ENCODE measurements around the gene POLR2I. TPM values are rescaled to one million over a fixed set of nuclear protein-coding genes. Genes with fewer than 3 reads are reported as not detected.
"Not testable (repeated sequence)": the region's sequence is repeated elsewhere in the genome, so short reads cannot be mapped to it uniquely, and the experiment has no call there.

Gene POLR2I
- total RNA-seq, 2 donors from 2014 or later = 41.6 to 94.0 TPM

GRCh38 chr19:36081385-36081784 is 33.3 kb downstream of the POLR2I start:
- no peaks in the 10 kb centered on the region for H3K36me3 ChIP-seq
- no peaks in the 10 kb centered on the region for H3K27me3 ChIP-seq
- no peak overlapping the region for H3K27ac ChIP-seq
- H3K9me3 ChIP-seq = no peaks in the 10 kb centered on the region
- TF ChIP-seq, protein P1, sequence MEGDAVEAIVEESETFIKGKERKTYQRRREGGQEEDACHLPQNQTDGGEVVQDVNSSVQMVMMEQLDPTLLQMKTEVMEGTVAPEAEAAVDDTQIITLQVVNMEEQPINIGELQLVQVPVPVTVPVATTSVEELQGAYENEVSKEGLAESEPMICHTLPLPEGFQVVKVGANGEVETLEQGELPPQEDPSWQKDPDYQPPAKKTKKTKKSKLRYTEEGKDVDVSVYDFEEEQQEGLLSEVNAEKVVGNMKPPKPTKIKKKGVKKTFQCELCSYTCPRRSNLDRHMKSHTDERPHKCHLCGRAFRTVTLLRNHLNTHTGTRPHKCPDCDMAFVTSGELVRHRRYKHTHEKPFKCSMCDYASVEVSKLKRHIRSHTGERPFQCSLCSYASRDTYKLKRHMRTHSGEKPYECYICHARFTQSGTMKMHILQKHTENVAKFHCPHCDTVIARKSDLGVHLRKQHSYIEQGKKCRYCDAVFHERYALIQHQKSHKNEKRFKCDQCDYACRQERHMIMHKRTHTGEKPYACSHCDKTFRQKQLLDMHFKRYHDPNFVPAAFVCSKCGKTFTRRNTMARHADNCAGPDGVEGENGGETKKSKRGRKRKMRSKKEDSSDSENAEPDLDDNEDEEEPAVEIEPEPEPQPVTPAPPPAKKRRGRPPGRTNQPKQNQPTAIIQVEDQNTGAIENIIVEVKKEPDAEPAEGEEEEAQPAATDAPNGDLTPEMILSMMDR (IDR thresholded peaks at IDR 0.05) = no peak
- no peak for DNase-seq
- no peaks in the 10 kb centered on the region for H3K4me1 ChIP-seq
- no peak overlapping the region for H3K9ac ChIP-seq (ENCODE audit: low read depth in 2 of 2, low read length in 2 of 2)
- intact Hi-C loops (cut with DNase I) = no loop called here
- H3K4me3 ChIP-seq = no peak overlapping the region

- Histone ChIP-seq H3K27ac (no peak overlapping the region), H3K27me3 (no peaks in the 10 kb centered on the region), H3K4me1 (no peaks in the 10 kb centered on the region), H3K9me3 (no peaks in the 10 kb centered on the region), H3K9ac (ENCODE audit: low read depth in 2 of 2, low read length in 2 of 2) (no peak overlapping the region), H3K4me3 (no peak overlapping the region), H3K36me3 (no peaks in the 10 kb centered on the region)
- no peak for DNase-seq
- TF ChIP-seq, protein P1 (IDR thresholded peaks at IDR 0.05) = no peak
- intact Hi-C loops (cut with DNase I) = no loop called here
Observed at GRCh38 chr19:36079389-36079945, 35.2 kb downstream of the POLR2I start.

DNA sequence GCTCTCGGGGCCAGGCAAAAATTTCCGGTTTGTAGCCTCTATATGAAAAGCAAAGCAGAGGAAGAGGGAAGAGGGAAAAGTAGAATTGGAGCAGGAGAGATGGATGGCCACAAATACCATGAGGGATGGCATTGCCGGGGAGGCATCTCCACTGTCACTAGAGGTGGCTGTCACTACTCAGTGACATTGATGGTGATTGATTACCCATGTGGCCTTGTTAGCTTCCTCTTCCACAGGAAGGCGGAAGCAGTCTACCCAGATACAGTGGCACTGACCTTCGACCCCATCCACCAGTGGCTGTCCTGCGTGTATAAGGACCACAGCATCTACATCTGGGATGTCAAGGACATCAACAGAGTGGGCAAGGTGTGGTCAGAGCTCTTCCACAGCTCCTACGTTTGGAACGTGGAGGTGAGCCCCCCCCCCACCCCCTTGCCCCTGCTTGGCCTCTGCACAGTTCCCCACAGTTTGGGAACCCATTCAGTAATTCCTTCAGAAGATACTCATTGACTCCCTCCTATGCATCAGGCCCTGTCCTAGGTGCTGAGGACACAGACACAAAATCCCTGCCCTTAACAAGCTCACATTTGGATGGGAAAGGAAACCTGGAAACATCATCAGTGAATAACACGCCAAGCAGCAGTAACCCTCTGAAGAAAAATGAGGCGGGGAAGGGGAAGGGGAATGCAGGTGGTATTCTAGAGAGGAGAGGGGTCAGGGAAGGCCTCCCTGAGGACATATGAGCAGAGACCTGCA is 41.4 kb downstream of the POLR2I start:
- Histone ChIP-seq H3K9ac (ENCODE audit: low read depth in 2 of 2, low read length in 2 of 2) (no peak overlapping the region), H3K4me3 (no peak overlapping the region), H3K27me3 (no peaks in the 10 kb centered on the region), H3K9me3 (no peaks in the 10 kb centered on the region), H3K27ac (no peak overlapping the region), H3K4me1 (no peaks in the 10 kb centered on the region), H3K36me3 (no peaks in the 10 kb centered on the region)
- intact Hi-C loops (cut with DNase I) = no loop called here
- no peak for DNase-seq
- TF ChIP-seq, protein P1 (IDR thresholded peaks at IDR 0.05) = no peak

DNA sequence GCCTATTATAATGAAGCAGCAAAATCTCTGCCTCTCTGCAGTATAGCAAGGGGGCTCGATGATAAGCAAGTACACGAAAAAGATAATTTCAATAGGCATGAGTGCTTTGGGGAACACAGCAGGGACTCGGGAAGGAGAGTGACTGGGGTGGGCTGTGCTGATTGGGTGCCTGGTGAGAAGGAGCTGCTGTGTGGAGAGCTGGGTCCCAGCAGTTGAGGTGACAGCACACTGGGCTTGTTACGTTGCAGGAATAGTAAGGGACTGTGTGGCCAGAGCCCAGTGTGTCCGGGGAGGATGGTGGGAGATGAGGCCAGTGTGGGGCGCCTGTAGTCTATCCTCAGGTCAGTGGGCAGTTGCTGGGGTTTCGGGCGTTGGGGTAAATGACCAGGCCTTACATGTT is 42.6 kb downstream of the POLR2I start:
- intact Hi-C loops (cut with DNase I) = no loop called here
- DNase-seq = no peak
- H3K36me3 ChIP-seq = no peaks in the 10 kb centered on the region
- TF ChIP-seq, protein P1 (IDR thresholded peaks at IDR 0.05) = no peak
- no peak overlapping the region for H3K4me3 ChIP-seq
- no peaks in the 10 kb centered on the region for H3K9me3 ChIP-seq
- H3K27me3 ChIP-seq = no peaks in the 10 kb centered on the region
- H3K27ac ChIP-seq = no peak overlapping the region
- no peaks in the 10 kb centered on the region for H3K4me1 ChIP-seq
- no peak overlapping the region for H3K9ac ChIP-seq (ENCODE audit: low read depth in 2 of 2, low read length in 2 of 2)

DNA sequence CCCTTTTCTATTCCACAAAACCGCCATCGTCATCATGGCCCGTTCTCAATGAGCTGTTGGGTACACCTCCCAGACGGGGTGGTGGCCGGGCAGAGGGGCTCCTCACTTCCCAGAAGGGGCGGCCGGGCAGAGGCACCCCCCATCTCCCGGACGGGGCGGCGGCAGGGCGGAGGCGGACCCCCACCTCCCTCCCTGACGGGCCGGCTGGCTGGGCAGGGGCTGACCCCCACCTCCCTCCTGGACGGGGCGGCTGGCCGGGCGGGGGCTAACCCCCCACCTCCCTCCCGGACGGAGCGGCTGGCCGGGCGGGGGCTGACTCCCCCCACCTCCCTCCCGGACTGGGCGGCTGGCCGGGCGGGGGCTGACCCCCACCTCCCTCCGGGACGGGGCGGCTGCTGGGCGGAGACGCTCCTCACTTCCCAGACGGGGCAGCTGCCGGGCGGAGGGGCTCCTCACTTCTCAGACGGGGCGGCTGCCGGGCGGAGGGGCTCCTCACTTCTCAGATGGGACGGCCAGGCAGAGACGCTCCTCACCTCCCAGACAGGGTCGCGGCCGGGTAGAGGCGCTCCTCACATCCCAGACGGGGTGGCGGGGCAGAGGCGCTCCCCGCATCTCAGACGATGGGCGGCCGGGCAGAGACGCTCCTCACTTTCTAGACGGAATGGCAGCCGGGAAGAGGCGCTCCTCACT is 45.7 kb downstream of the POLR2I start:
- H3K4me1 ChIP-seq; H3K27ac ChIP-seq; H3K4me3 ChIP-seq; DNase-seq; H3K36me3 ChIP-seq; H3K27me3 ChIP-seq; H3K9me3 ChIP-seq; H3K9ac ChIP-seq (ENCODE audit: low read depth in 2 of 2, low read length in 2 of 2): not testable (repeated sequence)
- intact Hi-C loops (cut with DNase I) = loop anchor here (10.0 kb wide), 1 partner anchor 106 kb away; no protein-coding TSS in a partner anchor

Data from colonic mucosa (tissue), 4 donors.